GM21529 (cell line): Measurements from ENCODE around the gene EPOP.
A peak's percentile ranks its signal among the peaks of the same experiment; 100 is the strongest.

Experiments used
- ATAC-seq: cut with Tn5 transposase; IDR thresholded peaks from one replicate; pipeline ENCODE4 v1.9.1; 2021; ENCODE audit not compliant: unreplicated experiment

EPOP gene

DNA sequence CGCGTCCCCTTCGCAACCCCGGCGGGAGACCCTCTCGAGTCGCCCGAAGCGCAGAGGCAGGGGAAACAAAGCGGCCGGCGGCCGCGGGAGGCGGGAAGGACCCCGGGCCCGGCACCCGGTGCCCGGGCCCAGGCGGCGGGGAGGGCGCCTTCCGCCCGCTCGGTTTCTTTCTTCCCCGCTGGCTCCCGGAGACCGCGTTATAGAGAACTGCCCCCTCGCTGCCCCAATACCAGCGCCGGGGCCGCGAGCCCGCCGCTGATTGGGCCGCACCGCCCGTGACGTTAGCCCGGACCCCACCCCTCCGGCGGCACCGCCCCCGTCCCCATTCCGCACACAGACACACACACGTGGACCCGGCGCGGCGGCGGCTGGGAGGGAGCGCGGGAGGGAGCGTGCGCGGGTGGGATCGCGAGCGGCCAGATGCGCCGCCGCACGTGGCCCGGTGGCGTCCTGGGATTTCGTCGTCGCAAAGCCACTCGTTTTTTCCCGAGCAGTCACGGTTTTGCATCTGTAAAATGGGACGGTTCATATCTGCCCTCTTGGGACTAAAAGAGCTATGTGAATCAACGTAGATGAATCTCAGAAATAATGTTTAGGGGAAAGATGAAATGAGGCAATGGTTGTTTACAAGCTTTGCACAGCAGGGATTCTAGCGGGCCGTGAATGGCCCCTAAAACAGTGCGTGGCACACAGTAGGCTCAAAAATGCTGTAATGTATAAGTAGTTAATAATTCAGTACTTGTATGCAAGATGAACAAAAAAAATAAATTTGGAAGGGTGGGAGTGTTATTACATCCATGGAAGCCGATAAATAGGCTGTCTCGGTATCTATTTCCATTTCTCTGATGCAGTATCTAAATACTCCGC is at the start of gene EPOP:
Gene EPOP (minus strand): TSS at position 209 of the 867 bp plus-strand sequence. CDS start 462 bp downstream, outside the sequence.
- ATAC-seq = peak; percentile 70

DNA sequence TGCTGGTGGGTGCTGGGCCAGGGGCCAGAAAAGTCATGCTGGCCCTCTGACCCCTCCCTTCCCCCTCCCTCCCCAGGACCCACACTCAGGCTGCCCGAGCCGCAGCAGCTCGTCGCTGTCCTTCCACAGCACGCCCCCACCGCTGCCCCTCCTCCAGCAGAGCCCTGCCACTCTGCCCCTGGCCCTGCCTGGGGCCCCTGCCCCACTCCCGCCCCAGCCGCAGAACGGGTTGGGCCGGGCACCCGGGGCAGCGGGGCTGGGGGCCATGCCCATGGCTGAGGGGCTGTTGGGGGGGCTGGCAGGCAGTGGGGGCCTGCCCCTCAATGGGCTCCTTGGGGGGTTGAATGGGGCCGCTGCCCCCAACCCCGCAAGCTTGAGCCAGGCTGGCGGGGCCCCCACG is 47.0 kb upstream of the EPOP start:
- no peak for ATAC-seq

DNA sequence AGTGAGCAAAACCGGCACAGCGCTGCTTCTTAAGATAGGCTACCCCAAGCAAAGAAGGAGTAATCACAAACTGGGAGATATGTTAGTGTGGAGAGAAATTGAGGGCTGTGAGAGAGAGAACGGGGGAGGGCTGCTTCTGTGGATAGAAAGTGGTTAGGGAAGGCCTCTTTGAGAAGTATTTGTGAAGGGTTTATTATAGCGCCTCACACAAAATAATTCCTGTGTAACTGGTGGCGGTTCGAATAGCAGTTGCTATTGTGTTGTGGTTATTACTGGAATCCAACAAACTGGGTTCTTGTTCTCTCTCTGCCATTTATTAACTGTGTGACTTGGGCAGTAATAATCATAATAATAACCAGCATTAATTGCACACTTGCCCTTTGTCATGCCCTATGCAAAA is 46.2 kb upstream of the EPOP start:
- no peak for ATAC-seq

DNA sequence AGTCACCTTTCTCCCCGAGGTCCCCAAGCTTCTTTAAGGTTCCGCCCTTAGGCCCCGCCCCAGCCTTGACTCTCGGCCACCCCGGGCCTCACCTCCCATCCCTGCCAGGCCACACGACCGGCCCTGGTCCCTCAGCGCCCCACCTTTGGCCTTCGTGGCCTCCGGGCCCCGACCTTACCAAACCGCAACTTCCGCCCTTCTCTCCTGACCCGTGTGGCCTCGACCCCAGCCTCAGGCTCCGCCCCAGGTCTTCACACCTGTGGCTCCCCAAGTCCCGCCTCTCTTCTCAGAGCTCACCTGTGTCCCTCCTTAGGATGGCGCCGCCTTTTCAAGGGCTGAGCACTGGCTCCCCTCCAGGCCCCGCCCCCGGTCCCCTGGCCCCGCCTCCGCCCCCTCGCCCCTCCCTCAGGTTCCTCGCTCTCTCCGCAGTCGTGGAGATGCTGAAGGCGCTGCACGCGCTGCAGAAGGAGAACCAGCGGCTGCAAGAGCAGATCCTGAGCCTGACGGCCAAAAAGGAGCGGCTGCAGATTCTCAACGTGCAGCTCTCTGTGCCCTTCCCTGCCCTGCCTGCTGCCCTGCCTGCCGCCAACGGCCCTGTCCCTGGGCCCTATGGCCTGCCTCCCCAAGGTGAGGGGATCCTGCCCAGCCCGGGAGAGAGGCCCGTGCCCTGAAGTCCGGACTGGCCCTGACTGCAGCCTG is 45.3 kb upstream of the EPOP start:
- ATAC-seq = no peak

DNA sequence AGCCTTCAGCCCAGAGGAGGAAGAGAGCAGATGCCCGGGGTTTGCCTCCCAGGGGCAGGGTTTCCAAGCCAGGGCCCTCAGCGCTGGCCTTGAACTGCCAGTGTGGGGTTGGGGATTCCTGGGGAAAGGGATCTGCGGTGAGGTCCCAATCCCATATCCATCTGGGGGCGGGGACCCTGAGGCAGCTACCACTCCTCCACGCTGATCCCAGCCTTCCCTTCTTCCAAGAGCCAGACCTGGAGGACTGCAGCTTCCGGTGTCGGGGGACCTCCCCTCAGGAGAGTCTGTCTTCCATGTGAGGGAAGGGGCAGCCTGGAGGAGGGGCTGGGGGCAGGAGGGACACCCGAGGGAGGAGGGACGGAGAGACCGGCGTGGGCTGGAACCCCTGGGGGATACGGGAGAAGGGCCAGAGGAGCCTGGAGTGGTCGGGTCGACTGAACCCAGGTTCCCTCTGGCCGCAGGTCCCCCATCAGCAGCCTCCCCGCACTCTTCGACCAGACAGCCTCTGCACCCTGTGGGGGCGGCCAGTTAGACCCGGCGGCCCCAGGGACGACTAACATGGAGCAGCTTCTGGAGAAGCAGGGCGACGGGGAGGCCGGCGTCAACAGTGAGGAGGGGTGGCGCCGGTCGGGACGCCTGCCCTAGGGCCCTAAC is 44.7 kb upstream of the EPOP start:
- no peak for ATAC-seq

DNA sequence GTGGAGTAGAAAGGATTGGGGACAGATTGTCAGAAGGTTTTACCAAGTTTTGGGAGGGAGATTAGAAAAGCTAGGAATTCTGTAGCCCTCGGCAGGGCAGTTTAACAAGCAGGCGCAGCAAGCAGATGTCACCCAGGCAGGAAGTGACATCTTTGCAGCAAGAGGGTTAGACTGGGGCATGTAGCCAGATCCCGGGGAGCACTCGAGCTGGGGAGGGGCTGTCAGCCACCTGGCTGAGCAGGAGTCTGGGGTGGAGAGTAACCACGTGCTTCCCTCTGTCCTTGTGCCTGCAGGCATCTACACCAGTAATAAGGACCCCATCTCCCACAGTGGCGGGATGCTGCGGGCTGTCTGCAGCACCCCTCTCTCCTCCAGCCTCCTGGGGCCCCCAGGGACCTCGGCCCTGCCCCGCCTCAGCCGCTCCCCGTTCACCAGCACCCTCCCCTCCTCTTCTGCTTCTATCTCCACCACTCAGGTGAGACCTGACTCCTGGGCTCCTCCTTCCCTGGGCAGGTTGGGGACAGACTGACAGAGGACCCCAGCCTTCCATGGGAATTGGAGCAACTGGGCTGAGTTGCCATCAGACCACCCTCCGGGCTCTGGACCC is 42.5 kb upstream of the EPOP start:
- no peak for ATAC-seq

DNA sequence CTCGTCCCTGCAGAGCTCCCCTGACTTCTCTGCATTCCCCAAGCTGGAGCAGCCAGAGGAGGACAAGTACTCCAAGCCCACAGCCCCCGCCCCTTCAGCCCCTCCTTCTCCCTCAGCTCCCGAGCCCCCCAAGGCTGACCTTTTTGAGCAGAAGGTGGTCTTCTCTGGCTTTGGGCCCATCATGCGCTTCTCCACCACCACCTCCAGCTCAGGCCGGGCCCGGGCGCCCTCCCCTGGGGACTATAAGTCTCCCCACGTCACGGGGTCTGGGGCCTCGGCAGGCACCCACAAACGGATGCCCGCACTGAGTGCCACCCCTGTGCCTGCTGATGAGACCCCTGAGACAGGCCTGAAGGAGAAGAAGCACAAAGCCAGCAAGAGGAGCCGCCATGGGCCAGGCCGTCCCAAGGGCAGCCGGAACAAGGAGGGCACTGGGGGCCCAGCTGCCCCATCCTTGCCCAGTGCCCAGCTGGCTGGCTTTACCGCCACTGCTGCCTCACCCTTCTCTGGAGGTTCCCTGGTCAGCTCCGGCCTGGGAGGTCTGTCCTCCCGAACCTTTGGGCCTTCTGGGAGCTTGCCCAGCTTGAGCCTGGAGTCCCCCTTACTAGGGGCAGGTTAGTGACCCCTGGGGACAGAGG is 41.7 kb upstream of the EPOP start:
- no peak for ATAC-seq

DNA sequence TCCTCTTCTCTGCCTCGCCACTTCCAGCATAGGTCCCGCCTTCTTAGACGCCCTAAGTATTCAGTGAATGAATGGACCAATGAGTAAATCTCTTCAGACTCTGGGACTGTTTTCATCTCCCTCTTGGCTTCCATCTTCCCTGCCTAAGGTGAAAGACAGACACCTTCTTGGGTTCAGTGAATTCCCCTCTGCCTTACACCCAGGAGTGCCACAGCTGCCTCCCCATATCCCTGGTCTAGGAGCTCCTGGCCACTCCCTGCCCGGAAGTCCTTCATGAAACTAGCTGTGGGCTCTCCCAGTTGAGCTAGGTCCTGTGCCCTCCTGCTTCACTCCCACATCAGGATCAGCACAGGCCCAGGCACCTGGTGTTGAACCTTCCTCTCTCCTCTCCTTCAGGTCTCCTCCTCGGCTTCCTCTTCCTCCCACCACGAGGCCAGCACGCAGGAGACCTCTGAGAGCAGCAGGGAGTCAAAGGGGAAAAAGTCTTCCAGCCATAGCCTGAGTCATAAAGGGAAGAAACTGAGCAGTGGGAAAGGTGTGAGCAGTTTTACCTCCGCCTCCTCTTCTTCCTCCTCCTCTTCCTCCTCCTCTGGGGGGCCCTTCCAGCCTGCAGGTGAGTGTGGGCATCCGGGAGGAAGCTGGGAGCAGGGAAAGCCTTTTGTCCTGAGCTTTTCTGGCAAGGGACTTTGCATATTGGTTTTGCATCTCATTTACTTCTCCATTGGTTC is 40.6 kb upstream of the EPOP start:
- ATAC-seq = no peak

DNA sequence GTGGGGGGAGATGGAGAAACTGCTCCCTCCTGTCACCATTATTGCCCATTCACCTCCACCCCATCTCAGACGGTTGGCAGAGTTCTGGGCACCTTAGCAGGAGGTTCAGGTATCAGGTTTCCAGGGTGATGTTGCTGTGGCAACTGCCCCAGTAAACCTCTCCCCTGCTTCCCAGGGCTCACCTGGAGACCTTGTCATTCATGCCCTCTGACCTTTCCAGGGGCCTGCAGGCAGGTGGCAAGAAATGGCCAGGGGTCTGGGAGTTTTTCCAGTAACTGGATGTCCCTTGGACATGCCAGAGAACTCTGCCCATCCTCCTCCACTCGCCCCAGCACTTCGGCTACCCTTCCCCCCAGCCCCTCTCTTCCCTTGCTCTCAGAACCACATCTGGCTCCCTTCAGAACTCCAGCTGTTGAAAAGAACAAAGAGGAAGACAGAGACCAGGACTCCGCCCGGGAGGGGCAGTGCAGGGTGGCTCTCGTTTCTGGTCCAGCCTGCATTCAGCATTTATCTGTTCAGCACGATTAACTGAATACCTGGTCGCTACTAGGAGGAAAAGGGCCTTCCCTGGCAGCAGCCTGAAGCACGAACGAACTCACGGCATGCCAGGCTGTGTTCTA is 38.8 kb upstream of the EPOP start:
- no peak for ATAC-seq

DNA sequence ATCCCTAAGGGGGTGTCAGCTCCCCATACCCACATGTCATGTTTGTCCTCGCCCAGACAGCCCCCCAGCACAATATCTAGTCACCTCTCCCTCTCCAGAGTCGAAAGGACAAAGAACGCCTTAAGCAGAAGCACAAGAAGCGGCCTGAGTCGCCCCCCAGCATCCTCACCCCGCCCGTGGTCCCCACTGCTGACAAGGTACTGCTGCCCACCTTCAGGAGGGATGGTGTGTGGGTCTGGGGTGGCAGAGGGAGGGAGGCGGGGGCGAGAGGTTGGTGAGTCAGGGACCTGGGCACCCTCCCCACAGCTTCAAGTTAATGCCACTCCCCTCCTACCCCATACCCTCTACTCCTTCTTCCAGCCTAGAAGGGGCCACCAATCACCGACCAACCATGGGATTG is 37.8 kb upstream of the EPOP start:
- no peak for ATAC-seq

DNA sequence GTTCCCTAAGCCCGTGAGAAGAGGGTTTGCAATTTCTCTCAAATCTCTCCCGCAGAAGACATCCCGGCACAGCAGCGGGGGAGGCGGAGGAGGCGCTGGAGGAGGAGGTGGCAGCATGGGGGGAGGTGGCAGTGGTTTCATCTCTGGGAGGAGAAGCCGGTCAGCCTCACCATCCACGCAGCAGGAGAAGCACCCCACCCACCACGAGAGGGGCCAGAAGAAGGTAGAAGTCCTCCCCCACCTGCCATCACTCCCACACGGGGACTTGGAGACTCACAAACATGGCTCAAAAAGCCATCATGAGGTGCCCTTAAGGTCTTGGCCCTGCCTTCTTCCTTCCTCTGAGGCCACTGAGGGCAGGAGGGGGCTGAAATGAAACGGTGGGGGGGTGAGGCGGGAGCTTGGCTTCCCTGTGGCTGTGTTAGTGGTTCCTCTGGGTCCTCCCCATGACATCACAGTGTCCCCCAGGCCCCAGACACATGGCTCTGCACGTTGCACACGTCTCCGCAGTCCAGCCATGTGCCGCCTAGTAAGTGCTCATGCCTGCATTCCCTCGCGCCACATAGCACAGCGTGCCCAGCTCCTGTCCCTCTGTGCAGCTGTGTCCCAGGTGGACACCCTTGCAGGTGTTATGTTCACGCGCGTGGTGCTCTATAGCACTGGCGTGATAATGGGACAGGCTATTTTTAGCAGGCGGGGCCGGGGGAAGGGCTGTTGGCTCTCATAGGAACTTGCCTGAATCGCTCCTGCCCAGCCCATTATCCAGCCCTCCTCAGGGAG is 37.2 kb upstream of the EPOP start:
- ATAC-seq = no peak

DNA sequence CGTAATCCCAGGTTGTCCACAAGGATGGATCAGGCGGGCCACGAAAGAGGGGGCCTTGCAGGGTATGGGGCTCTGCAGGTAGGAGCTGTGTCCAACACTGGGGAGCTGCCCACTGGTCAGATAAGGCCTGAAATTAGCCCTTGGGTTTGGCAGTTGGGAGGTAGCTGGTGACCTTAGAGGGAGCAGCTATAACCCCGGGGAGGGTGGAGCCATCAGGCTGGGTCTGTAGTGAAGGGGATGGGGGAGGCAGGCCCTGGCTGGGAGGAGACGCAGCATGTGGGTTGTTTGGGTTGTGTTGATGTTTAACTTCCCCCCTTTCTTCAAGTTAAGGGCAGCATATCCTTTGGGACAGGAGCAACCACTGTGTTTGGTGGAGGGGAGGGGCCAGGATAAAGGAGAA is 36.2 kb upstream of the EPOP start:
- ATAC-seq = no peak

DNA sequence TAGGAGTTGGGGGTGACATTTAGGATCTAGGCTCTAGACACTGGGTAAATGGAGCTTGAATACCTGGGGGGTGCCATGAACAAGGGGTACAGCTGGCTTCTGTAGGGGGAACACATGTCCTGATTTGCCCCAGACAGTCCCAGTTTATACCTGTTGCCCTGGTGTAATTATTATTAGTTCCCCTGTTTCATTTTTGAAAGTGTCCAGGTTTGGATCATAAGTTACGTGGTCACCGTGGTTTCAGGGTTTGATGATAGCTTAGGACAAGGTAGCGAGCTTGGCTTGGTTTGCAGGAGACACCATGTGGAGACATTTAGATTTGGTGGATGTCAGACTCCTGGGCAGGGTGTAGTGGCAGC is 35.8 kb upstream of the EPOP start:
- ATAC-seq = no peak

DNA sequence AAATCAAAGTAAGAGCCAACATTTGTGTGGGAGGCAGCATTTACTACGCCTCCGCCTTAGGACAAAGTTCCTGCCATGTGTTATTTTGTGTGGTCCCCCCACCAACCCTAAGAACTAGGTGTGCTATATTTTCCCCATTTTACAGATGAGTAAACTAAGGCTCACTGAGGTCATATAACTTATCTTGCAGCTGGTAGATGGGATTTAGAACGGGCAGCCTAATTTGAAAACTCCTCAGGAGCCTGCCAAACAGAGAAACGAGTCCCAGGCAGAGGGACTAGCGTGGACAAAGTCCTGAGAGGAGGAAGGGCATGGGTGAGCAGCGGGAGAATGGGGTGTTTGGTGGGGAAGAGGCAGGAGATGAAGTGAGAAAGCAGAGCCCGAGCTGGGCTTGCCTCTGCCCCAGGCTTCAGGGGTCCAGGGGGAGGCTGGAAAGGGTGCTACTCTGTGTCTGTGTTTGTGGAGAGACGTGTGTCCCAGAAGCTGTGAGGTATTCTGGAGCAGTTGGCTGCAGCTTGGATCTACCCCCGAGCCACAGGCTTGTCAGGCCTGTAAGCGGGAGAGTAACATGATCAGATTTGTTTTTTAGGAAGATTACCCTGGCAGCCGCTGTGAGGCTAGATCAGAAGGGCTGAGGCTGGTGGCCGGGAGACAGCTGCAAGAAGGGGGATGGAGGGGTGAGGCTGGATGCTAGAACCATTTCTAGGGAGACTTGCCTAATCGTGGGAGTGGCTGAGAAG is 35.3 kb upstream of the EPOP start:
- ATAC-seq = no peak

DNA sequence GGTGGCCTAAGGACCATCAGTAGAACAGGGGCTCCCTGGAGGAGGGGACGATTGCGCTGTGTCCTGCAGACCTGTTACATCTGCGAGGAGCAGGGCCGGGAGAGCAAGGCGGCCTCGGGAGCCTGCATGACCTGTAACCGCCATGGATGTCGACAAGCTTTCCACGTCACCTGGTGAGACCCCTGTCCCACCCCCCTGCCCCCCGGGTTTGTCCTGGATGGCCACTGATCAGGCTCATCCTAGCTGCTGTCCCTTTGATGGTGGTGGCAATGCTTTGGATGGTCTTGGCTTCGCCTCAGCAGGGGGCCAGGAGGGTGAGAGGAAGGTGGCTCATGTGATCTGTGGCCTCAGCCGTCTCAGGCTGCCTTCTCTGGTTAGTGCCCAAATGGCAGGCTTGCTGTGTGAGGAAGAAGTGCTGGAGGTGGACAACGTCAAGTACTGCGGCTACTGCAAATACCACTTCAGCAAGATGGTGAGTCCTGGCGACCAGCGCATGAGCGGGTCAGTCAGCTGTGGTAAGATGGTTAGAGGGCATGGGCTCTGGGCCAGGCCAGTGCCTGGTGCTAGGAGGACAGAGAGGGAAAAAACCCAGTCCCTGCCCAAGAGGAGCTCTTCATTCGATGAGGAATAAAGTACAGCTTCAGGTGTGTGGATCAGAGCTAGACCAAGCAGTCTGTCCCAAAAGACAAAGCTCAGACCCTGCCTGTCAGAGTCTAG is 34.5 kb upstream of the EPOP start:
- no peak for ATAC-seq

DNA sequence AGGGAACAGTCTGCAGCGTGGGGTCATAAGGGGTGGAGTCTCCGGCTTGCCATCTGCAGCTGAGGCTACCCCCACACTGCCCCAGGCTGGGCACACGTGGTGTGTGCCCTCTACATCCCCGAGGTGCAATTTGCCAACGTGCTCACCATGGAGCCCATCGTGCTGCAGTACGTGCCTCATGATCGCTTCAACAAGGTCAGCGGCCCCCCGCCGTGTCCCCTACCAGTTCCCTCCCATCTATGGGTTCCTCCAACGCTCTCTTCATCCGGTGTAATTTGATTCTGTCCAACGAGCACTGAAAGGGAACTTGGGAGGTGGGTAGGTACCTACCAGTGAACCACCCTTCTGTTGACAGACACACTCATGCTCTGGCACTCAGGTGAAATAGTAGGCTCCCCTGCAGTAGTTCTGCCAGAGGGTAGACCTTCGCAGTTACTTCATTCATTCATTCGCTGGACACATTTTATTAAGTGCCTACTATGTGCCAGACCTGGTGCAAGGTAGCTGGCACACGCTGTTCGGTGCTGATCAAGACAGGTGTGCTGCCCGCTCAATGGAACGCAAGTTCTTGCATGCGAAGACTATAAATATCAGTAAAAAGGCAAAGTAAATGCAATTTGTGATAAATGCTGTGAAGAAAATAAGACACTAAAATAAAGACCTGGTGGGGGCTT is 33.1 kb upstream of the EPOP start:
- no peak for ATAC-seq

DNA sequence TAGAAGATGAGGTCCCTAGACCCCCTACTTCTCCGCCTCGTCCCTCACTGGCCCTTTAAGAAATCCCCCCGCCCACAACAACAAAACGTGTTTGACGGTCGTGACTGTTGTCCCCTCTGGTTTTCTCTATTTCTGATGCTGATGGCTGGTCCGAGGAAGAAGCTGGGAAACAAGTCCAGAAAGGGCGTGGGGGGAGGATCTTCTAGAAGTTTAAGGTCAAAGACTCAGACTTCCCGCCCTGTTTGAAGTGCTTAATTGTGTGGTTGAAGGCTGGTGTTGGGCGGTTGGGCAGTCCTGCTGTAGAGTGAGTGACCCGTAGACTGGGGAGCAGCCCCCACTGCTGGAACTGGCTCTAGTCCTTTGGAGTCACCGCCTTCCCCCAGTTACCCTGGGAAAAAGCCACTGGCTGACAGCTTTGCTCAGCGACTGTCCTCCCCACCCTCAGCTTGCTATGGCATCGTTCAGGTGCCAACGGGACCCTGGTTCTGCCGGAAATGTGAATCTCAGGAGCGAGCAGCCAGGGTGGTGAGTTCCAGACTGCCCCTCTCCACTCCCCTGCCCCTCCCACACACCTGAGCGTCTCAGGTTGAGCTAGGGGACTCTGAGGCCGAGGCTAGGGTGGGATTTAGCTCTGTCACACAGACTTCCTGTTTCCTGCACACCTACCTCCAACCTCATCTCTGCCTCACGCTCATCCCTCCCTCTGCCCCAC is 31.9 kb upstream of the EPOP start:
- ATAC-seq = no peak
